Vagina (tissue), 2 donors: ENCODE data around the gene EXOC6B.

Source experiments
- POLR2AphosphoS5 ChIP-seq, 2 donors: sonication (generic); formaldehyde crosslinking; IDR thresholded peaks; one replicate each; pipeline ENCODE4 v1.9.0; 2017; ENCODE audit warnings: antibody characterized with exemption in 2 of 2, mild to moderate bottlenecking in 2 of 2, low read depth in 1 of 2; ENCODE audit not compliant: insufficient read depth in 1 of 2
- TF ChIP-seq, protein P1 (sequence below), 3 experiments: fragments of 450-650 bp in 2 of 3; fragments of 200-600 bp in 1 of 3; sonication (generic) in 1 of 3; IDR thresholded peaks; one replicate each; pipeline ENCODE4 v1.5.1; 2017 to 2019; ENCODE audit warnings: antibody characterized with exemption in 3 of 3, mild to moderate bottlenecking in 2 of 3, moderate library complexity in 2 of 3

GRCh38 chr2:72236445-72237067 lies 589.3 kb downstream of the EXOC6B start:
- TF ChIP-seq, protein P1, sequence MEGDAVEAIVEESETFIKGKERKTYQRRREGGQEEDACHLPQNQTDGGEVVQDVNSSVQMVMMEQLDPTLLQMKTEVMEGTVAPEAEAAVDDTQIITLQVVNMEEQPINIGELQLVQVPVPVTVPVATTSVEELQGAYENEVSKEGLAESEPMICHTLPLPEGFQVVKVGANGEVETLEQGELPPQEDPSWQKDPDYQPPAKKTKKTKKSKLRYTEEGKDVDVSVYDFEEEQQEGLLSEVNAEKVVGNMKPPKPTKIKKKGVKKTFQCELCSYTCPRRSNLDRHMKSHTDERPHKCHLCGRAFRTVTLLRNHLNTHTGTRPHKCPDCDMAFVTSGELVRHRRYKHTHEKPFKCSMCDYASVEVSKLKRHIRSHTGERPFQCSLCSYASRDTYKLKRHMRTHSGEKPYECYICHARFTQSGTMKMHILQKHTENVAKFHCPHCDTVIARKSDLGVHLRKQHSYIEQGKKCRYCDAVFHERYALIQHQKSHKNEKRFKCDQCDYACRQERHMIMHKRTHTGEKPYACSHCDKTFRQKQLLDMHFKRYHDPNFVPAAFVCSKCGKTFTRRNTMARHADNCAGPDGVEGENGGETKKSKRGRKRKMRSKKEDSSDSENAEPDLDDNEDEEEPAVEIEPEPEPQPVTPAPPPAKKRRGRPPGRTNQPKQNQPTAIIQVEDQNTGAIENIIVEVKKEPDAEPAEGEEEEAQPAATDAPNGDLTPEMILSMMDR (IDR thresholded peaks at IDR 0.05) = no peak
- peak in 1 of 2 donors; percentile 20 for TF ChIP-seq POLR2AphosphoS5 (IDR thresholded peaks at IDR 0.05; ENCODE audit: insufficient read depth in 1 of 2, low read depth in 1 of 2)
